Glomerular visceral epithelial cell (primary cell): ENCODE measurements around the gene PHTF2.
"Not testable (repeated sequence)": the region's sequence is repeated elsewhere in the genome, so short reads cannot be mapped to it uniquely, and the experiment has no call there.

ENCODE experiments used
- DNase-seq: peaks from one replicate; pipeline ENCODE4 v3.0.0-alpha.2; 2016; ENCODE audit errors: extremely low spot score

PHTF2 gene

DNA sequence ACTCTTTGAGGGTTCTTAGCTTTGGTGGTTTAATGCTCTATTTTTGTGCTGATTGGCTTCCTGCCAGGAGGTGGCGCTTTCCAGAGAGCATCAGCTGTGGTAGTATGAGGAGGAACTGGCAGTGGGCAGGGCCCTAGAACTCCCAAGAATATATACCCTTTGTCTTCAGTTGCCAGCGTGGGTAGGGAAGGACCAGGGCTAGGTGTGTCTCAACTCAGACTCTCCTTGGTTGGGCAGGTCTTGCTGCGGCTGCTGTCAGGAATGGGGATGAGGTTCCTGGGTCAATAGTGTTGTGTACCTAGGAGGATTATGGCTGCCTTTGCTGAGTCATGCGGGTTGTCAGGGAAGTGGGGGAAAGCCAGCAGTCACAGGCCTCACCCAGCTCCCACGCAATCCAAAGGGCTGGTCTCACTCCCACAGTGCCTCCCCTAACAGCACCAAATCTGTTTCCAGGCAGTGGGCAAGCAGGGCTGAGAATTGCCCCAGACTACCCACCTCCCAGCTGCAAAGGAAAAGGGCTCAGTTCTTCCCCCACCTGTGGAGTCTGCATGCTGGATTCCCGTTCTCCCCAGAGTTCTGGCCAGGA lies 191.5 kb downstream of the PHTF2 start:
- no peak for DNase-seq

DNA sequence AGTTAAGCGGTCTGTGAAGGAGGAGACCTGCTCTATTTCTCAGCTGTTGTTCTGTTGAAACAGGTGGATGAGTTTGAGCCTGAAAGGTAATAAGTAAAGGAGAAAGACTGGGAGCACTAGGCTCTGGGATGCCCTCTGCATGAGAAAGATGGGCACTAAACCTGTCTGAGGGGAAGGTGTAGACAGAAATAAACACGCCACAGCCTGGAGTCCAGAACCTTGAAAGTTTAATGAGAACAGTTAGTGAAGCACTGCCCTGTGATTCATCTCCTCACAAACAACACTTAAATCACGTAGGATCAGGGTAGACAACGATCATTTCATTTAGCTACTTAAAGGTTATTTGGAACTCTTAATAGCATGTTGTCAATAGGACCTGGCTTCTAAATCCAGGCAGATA lies 193.1 kb downstream of the PHTF2 start:
- no peak for DNase-seq

DNA sequence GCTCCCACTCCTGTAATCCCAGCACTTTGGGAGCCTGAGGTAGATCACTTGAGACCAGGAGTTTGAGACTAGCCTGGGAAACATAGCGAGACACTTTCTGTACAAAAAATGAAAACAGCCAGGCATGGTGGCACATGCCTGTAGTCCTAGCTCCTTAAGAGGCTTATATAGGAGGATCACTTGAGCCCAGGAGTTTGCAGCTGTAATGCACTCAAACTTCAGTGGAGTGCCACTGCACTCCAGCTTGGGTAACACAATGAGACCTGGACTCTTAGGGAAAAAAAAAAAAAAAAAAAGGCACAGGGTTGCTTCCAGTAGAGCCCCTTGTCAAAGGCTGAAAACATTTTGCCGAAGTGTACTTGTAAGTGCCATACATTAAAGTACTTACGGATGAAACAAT lies 195.3 kb downstream of the PHTF2 start:
- no peak for DNase-seq

DNA sequence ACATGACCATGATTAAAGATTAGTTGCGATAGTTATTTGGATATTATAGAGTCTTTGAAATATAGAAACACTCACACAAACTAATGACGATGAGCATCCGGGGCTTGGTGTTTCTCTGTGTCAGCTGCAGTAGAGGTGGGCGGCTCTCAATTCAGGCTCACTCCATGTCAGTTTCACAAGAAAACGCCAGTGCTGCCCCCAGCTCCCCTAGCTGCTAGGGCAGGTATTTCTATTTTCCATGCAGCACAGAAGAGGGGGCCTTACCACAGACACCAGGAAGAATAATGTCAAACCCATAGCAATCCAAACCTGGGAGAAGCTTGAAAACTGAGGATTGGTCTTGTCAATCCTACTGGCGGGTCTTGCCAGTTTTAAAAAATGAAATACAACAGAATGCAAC lies 197.1 kb downstream of the PHTF2 start:
- DNase-seq = no peak

DNA sequence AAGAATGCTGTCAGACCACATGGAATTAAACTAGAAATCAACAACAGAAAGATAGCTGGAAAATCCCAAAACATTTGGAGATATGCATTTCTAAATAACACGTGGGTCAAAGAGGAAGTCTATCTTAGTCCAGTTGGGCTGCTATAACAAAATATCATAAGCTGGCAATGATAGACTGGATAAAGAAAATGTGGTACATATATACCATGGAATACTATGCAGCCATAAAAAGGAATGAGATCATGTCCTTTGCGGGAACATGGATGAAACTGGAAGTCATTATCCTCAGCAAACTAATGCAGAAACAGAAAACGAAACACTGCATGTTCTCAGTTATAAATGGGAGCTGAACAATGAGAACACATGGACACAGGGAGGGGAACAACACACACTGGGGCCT lies 200.6 kb downstream of the PHTF2 start:
- DNase-seq = not testable (repeated sequence)

DNA sequence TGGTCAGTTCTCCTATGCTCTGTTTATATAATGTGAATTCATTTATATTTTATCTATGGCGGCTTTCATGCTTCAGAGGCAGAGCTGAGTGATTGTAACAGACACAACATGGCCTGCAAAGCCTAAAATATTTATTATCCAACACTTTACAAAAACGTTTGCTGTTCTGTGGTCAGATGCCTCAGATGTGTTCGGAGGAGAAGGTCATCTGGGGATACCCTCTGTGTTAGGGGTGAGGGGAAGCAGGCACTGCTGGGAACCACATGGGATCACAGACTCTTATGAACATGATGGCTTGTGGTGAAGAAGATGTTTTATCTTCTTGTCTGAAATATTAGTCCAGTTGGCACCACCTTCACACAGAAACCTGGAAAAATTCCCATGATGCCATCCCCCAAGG lies 203.4 kb downstream of the PHTF2 start:
- DNase-seq = no peak

DNA sequence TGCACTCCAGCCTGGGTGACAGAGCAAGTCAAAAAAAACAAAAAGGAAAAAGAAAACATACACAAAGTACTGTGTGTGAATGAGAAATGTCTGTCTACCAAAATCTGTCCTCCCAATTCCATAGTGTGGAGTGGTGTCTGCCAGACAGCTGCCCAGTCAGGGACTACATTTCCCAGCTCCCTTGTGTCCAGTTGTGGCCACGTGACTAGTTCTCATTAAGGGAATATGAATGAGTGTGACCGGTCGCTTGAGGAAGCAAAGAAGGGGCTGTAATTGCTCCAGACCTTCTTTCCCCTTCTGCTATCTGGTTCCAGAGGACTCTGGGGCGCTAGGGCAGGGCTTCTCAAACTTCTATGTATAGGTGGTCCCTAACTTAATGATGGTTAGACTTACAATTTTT lies 204.1 kb downstream of the PHTF2 start:
- DNase-seq = no peak

DNA sequence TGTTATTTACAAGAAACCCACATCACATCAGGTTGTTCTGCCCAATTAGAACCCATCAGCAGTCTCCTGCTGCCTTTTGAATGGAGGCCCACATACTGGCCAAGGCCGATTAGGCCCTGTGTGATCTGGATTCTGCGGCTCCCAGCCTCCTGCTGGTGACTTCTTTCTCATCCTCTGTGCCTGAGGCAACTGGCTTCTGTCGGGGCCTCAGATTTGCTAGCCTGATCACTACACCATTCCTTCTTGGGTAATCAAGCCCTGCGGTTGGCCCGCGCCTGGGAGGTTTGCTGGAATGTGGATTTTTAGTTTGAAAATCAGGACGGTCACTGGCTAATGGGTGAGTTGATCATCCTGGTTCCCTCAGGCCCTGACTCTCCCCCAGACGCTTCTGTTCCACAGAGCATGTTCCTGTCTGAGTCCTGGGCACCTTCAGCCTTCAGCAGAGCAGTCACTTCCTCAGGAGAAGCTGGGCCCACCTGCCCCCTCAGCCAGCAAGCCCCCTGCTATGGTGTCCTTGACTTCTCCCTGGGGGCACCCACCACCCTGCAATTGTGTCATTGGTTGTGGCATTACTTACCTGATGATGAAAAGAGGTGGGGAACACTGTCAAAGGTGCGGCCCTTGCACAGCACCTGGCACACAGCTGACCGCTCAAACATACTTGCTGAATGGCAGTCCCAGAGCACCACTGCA lies 207.6 kb downstream of the PHTF2 start:
- DNase-seq = no peak
